HG03196 (cell line): ENCODE data around the gene TSPY2.
"Not testable (repeated sequence)": the region's sequence is repeated elsewhere in the genome, so short reads cannot be mapped to it uniquely, and the experiment has no call there.

Experiments used
- ATAC-seq: cut with Tn5 transposase; IDR thresholded peaks from one replicate; pipeline ENCODE4 v1.9.1; 2021; ENCODE audit not compliant: unreplicated experiment

Gene TSPY2, protein sequence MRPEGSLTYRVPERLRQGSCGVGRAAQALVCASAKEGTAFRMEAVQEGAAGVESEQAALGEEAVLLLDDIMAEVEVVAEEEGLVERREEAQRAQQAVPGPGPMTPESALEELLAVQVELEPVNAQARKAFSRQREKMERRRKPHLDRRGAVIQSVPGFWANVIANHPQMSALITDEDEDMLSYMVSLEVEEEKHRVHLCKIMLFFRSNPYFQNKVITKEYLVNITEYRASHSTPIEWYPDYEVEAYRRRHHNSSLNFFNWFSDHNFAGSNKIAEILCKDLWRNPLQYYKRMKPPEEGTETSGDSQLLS

DNA sequence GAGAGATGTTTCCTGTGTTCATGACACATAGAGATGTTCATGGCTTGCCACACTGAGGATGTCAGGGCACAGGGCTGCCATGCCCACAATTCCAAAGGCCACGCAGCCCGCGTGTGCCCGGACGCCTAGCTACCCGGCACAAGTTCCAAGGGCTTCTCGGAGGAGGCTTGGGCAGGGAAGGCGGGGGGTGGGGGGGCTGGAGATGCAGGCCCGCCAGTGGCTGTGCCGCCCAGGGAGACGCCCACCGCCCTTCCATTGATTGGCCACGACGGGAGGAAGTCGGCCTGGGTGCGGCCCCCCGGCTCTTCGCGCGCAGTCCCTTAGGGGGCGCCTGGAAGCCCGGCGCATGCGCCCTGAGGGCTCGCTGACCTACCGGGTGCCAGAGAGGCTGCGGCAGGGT is at the start of gene TSPY2:
TSPY2 (plus strand) TSS at position 301 of the 400 bp plus-strand sequence; CDS start at position 347, 46 bp downstream.
- not testable (repeated sequence) for ATAC-seq

DNA sequence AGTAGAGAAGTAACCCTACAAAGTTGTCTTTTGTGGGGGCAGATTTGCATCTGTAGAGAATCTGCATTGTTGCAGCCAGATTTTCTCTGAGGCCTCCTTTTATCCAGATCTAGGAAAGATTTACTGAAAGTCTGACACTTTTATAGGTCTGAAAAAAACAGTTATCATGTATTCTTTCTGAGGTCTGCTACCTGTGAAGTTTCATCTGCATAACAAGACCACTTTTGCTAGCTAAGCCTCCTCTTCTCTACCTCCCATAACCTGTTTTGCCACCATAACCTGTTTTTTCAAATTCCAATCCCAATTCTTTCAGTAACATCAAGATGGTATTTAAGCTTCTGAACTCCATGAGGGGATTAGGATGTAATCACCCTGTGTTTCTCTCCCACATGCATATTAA is 36.5 kb upstream of the TSPY2 start:
- not testable (repeated sequence) for ATAC-seq

DNA sequence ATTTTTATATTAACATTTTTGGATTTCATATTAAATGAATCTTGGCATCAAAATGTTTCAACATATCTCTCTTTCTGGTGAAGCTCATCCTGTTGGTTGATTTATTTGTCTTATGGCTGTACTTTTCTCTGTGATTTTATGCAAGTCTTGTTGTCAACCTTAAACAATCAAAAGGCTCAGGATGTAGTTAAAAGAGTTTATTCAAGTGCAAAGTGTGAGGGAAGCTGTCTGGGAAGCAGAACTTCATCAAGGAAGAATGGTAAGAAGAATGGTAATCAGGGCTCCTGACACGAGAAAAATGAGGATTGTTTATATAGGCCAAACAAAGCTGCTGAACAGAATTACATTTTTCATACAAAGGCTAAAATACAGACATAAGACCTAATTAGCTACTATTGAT is 29.0 kb upstream of the TSPY2 start:
- ATAC-seq = not testable (repeated sequence)

DNA sequence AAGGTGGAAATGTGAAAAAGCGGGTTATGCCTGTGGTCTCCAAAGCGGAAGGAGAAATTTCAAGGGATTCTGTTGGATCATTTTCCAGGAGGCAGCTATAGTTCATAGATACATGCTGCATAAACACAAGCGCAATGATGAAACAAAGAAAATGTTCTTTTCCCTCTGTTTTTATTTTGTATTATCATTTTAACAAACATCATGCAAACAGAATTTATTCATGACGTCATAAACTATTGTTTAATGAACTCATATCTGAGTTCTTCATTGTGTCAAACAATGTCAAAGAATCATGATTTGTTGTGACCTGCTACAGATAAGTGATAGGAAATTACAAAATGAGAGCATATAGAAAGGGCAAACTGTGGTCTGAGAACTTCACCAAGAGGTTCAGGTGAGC is 23.8 kb downstream of the TSPY2 start:
- ATAC-seq = not testable (repeated sequence)
